Left lobe of liver (tissue), 2 donors: Measurements from ENCODE around the gene PER1. TPM values are rescaled to one million over a fixed set of nuclear protein-coding genes. Genes with fewer than 3 reads are reported as not detected.
A peak's percentile ranks its signal among the peaks of the same experiment; 100 is the strongest.
"Not testable (repeated sequence)": the region's sequence is repeated elsewhere in the genome, so short reads cannot be mapped to it uniquely, and the experiment has no call there.

Experiments used
- ATAC-seq: fragments of 200-7000 bp; cut with Tn5 transposase; one replicate; pipeline ENCODE4 v1.9.1; 2020; ENCODE audit warnings: mild to moderate bottlenecking, moderate library complexity
- DNase-seq: peaks from one replicate; pipeline ENCODE4 v3.0.0-alpha.2; 2020; ENCODE audit warnings: low spot score
- total RNA-seq: library from RNA; stranded (reverse); gene quantifications from one replicate; pipeline ENCODE4 v1.2.1, GENCODE V29; 2021
- donor health status: DM: no; HTN: no; CAD: no; lungs with moderate emphysema.
- donor health status: DM: no; HTN: yes; CAD: no.

PER1 gene
- total RNA-seq, 1 donor from 2014 or later, result 108 TPM

GRCh38 chr17:8173056-8173870, 21.1 kb upstream of the PER1 start:
- peak; percentile 83 for DNase-seq
- peak; percentile 86 for ATAC-seq

- DNase-seq, ATAC-seq: not testable (repeated sequence)
These were observed 18.0 kb upstream of the PER1 start for GRCh38 chr17:8170186-8170585.

- no peak for ATAC-seq
- no peak for DNase-seq
These were observed 15.3 kb upstream of the PER1 start for GRCh38 chr17:8167526-8167925.

- ATAC-seq, result no peak
- no peak for DNase-seq
These were observed 14.5 kb upstream of the PER1 start for GRCh38 chr17:8166731-8167130.

GRCh38 chr17:8164815-8165131, 12.6 kb upstream of the PER1 start:
- DNase-seq (no peak), ATAC-seq (no peak)

GRCh38 chr17:8163978-8164814, 12.0 kb upstream of the PER1 start:
- DNase-seq, result no peak
- peak; percentile 41 for ATAC-seq

- peak; percentile 74 for ATAC-seq
- peak; percentile 83 for DNase-seq
These were observed 11.1 kb upstream of the PER1 start for GRCh38 chr17:8162997-8163977.

GRCh38 chr17:8162233-8162996, 10.2 kb upstream of the PER1 start, which contains the start of gene VAMP2:
VAMP2 (minus strand) TSS chr17:8162948; CDS start chr17:8162879, 69 bp downstream.
- peak; percentile 57 for ATAC-seq

GRCh38 chr17:8161289-8162232, 9.4 kb upstream of the PER1 start:
- DNase-seq (no peak), ATAC-seq (no peak)

More at GRCh38 chr17:8162233-8162996, 10.2 kb upstream of the PER1 start, which contains the start of gene VAMP2:
- DNase-seq, result peak; percentile 81

- ATAC-seq, result no peak
These were observed 8.6 kb upstream of the PER1 start for GRCh38 chr17:8160741-8161221.

GRCh38 chr17:8160224-8160577, 8.0 kb upstream of the PER1 start:
- DNase-seq (no peak), ATAC-seq (no peak)

More at GRCh38 chr17:8160741-8161221, 8.6 kb upstream of the PER1 start:
- no peak for DNase-seq

- DNase-seq (no peak), ATAC-seq (no peak)
These were observed 7.4 kb upstream of the PER1 start for GRCh38 chr17:8159459-8160223.

GRCh38 chr17:8159032-8159400, 6.8 kb upstream of the PER1 start:
- ATAC-seq (no peak), DNase-seq (no peak)

- peak; percentile 94 for DNase-seq
- ATAC-seq, result peak; percentile 44
These were observed 6.2 kb upstream of the PER1 start for GRCh38 chr17:8158267-8159031.

GRCh38 chr17:8156246-8156992, 4.2 kb upstream of the PER1 start:
- peak; percentile 100 for DNase-seq
- ATAC-seq, result peak; percentile 59

- no peak for DNase-seq
- no peak for ATAC-seq
These were observed 3.7 kb upstream of the PER1 start for GRCh38 chr17:8155996-8156245.
